HEK293 (cell line): ENCODE results near the gene CEP63.

Experiments
- ZNF174 ChIP-seq: fragments of 450-650 bp; formaldehyde crosslinking; IDR thresholded peaks from 2 replicates; pipeline ENCODE4 v1.5.0; 2017; ENCODE audit warnings: missing biosample characterization, mild to moderate bottlenecking, missing genetic modification characterization
- TF ChIP-seq, protein P1 (sequence below): fragments of 450-650 bp; formaldehyde crosslinking; IDR thresholded peaks from 2 replicates; pipeline ENCODE4 v1.5.1; 2016; ENCODE audit warnings: missing biosample characterization, missing genetic modification characterization
- TF ChIP-seq, protein P2 (sequence below): fragments of 450-650 bp; formaldehyde crosslinking; IDR thresholded peaks from 2 replicates; pipeline ENCODE4 v1.5.1; 2016; ENCODE audit warnings: missing biosample characterization, missing genetic modification characterization

GRCh38 chr3:134544316-134544715 lies 58.5 kb downstream of the CEP63 start:
- TF ChIP-seq, protein P1, sequence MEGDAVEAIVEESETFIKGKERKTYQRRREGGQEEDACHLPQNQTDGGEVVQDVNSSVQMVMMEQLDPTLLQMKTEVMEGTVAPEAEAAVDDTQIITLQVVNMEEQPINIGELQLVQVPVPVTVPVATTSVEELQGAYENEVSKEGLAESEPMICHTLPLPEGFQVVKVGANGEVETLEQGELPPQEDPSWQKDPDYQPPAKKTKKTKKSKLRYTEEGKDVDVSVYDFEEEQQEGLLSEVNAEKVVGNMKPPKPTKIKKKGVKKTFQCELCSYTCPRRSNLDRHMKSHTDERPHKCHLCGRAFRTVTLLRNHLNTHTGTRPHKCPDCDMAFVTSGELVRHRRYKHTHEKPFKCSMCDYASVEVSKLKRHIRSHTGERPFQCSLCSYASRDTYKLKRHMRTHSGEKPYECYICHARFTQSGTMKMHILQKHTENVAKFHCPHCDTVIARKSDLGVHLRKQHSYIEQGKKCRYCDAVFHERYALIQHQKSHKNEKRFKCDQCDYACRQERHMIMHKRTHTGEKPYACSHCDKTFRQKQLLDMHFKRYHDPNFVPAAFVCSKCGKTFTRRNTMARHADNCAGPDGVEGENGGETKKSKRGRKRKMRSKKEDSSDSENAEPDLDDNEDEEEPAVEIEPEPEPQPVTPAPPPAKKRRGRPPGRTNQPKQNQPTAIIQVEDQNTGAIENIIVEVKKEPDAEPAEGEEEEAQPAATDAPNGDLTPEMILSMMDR (tag by site-specific recombination), result no peak
- TF ChIP-seq, protein P2, sequence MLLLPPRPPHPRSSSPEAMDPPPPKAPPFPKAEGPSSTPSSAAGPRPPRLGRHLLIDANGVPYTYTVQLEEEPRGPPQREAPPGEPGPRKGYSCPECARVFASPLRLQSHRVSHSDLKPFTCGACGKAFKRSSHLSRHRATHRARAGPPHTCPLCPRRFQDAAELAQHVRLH (tag by site-specific recombination), result no peak
- TF ChIP-seq ZNF174 (tag by site-specific recombination), result no peak
